ENCODE measurements around the gene TPRKB.
"Not testable (repeated sequence)": the region's sequence is repeated elsewhere in the genome, so short reads cannot be mapped to it uniquely, and the experiment has no call there.

The TPRKB gene

DNA sequence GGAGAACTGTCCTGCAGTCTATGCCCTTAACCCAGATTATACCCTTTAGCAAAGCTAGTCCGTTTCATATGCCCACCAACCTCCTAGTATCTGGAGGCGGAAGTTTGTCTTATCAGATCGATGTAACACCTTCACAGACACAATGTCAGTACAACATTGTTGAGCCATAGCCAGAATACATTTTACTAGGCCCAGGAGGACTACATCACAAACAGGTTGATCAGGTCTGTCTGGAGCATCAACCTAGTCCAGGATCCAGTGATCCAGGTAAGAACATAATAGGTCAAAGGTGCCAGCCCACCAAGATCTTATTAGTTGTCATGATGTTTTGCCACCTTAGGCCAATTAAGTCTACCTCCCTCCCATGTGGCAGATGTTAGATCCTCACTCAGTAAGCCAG is 2.0 kb upstream of the TPRKB start:
- DNase-seq: no peak

- no peak for DNase-seq
Measured at GRCh38 chr2:73736378-73736777, 767 bp downstream of the TPRKB start.

DNA sequence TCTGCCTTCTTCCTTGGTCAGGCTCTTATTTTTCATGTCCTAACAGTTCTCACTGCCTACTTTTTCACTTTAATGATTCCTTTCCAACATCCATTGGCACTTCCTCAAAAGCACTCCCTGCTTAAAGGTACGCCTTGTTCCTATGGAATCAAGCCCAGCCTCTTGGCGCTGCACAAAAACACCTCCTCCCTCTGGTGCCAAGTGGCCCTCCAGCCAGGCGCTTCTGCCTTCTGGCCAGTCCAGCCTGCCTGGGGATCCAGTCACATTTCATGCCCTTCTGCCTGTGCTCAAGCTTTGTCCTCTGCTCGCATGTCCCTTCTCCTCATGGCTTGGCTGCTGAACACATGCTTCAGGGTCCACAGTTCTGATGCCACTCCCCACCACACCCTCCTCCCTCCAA is 6.3 kb downstream of the TPRKB start:
- peak in 9 of 14 donors; percentile 4 to 98 (median 23) for DNase-seq

DNA sequence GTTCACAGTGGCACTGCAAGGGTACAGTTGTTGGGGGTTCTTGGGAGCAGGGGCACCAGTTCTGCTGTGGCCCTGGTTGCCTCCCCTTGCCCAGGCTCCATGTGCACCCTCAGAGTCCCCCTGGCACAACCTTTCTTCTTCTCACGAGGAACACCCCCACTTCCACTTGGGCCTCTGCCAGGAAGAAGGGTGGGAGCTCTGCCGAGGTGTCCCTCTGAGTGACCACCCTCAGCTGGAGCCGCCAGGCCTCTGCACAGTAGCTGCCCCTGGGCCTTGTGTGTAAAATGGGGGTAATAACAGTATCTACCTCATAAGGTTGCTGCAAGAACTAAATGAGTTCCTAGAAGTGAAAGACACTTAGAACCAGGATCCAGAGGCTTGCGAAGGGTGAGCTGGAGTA is 8.4 kb downstream of the TPRKB start:
- DNase-seq: no peak

GRCh38 chr2:73728043-73728442 is 9.1 kb downstream of the TPRKB start:
- no peak for DNase-seq

DNA sequence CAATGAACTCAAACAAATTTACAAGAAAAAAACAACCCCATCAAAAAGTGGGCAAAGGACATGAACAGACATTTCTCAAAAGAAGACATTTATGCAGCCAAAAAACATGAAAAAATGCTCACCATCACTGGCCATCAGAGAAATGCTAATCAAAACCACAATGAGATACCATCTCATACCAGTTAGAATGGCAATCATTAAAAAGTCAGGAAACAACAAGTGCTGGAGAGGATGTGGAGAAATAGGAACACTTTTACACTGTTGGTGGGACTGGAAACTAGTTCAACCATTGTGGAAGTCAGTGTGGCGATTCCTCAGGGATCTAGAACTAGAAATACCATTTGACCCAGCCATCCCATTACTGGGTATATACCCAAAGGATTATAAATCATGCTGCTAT is 10.5 kb downstream of the TPRKB start:
- not testable (repeated sequence) for DNase-seq

DNA sequence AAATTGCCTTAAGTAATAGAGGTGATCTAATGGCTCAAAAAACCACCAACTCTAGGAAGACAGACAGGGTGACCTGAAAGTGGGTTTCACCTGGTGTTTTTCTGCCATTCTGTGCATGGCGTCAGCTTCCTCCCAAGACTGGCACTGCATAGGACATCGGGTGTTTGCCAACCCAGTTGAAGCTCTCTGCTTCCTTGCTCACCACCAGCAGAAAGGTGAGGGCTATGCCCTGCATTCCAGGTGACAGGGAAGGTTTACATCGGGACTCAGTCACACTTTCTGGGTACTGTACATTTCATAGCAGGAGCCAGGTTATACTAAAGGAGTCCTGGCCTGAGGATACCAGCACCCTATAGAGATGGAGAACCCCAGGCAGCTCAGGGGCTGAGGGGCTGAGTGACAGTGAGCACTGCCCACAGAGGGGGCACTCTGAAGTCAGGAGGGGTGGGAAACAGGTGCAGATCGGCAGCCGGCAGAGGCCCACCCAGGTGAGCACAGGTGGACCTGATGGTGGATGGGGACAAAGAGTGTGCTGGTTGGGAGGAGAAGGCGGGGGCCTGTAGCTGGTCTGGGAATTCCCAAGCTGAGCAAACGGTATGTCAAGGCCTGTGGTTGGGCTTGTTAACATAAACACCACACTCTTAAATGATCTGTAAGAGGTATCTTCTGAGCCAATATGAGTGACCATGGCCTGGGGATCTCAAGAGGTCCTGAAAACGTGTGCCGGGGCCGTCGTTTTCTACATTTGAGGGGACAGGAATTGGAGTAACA is 18.1 kb downstream of the TPRKB start:
- no peak for DNase-seq

DNA sequence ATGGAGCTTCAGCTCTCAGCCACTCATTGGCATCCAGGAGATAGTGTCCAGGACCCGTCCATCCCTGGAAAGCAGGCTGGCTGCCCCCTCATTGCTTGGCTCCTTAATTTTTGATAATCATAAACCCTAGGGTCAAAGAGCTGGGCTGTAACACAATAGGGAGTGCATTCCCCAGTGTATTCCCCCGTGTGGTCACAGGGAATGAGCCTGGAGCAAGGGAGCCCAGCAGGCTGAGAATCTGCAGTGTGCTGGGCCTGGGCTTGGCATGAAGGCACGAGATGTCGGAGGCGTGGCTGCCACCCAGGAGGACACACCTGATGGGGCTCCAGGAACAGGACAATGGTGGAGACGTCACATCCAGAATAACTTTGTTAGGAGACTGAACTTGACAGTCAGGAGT is 18.7 kb downstream of the TPRKB start:
- no peak for DNase-seq

GRCh38 chr2:73717695-73718094 is 19.4 kb downstream of the TPRKB start:
- DNase-seq: not testable (repeated sequence)

GRCh38 chr2:73717251-73717606 is 19.9 kb downstream of the TPRKB start:
- no peak for DNase-seq

DNA sequence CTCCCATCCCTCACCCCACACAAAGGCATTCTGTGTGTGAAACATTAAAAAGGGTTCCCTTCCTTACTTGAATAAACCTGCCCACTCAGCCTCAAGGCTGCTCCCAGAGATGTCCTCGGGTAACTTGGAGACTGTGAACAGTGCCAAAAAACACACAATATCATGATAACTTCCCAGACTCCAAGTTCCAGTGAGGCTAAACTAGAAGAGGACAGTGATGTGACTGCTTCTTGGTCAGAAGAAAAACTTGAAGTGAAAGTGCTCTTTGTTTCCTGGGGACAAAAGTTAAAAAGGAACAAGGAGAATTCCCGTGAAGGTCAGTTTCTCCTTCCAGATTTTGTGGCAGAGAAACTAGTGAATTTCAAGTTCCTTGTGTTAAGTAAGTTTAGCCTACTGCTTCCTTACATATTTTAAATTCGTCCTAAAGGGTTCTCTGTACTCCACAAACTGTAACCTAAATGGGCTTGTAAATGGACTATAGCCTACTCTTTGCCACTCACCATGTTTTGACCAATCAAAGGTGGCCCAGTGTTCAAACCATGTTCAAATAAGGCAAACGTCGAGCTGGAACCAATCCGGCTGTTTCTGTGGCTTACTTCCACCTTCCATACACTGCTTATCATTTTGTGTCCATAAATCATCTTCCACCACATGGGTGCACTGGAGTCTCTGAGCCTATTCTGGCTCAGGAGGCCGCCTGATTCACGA is 20.4 kb downstream of the TPRKB start:
- no peak for DNase-seq

- DNase-seq: no peak
Measured at GRCh38 chr2:73714091-73714490, 23.1 kb downstream of the TPRKB start.

DNA sequence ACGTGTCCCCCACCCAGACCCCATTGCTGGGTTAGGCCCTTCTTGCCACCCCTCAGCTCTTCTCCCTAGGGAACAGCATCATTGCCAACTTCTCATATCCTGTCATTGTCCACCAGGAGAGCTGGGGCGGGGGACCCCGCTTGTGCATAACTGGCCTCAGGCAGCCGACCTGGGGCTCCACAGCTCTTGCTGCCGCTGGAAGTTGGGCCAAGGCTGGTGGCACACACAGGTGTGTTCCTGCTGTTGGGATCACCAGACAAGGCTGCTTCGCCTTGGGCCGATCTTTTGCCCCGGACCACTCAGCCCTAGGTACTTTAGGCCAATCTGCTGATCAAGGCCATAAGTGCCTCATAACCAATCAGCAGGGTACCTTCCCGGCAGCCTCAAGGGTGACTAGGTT is 28.6 kb downstream of the TPRKB start:
- no peak for DNase-seq

DNA sequence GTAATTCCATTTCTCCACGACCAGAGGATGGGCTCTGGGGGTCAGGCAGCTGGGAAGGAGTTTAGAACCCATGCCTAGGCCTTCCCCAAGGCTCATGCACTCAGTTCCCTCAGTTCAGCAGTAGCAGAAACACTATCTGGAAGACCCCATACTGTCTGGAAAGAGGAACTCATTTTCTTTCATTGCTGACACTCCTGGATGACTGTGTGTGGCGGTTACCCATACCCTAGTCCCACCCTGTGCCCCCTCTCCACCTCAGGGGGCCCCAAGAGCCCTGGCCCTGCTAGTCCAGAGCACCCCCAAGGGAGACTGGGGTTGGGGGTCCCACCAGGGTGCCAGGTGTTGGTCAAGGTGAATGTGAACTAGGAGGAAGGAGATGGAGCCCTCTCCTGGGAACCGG is 29.5 kb downstream of the TPRKB start:
- DNase-seq: no peak

- no peak for DNase-seq
Measured at GRCh38 chr2:73707058-73707457, 30.1 kb downstream of the TPRKB start.

GRCh38 chr2:73705091-73705490 is 32.1 kb downstream of the TPRKB start:
- DNase-seq: no peak

DNA sequence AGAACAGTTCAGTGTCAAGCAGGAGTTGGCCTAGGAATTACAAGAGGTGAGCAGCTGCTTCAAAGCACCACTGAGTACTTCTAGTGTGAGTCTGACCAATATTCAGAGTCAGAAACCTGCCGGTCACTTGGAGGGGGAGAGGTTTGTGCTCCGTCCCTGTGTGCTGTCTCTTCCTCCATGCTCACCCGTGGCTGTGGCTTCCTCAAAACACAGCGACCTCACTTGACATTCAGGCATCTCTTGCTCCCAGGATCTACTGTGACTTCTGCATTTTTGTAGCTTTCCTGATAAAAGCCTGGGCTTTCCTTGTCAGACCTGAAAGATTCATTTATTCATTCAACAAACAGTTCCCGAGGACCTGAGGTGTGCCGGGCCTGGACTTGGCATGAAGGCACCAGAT is 32.9 kb downstream of the TPRKB start:
- no peak for DNase-seq

DNA sequence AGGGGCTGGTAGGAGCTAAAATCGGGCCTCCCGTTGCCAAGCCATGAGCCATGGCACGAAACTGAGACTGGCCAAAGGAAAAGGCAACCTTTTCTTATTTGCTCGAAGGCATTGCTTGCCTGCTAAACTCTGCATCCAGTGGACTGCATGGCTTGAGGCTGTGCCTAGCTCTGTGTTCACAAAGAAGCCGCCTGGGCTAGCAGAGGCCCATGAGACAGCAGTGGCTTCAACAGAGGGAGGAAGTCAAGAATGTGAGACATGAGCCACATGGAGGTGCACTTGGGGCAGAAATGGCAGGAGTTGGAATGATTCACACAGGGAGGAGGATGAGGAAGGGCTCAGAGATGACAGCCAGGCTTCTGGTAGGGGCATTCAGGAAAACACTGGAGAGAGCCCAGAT is 33.5 kb downstream of the TPRKB start:
- no peak for DNase-seq

GRCh38 chr2:73702852-73703493 is 34.2 kb downstream of the TPRKB start:
- DNase-seq: not testable (repeated sequence)

GRCh38 chr2:73701968-73702665 is 35.0 kb downstream of the TPRKB start:
- no peak for DNase-seq

DNA sequence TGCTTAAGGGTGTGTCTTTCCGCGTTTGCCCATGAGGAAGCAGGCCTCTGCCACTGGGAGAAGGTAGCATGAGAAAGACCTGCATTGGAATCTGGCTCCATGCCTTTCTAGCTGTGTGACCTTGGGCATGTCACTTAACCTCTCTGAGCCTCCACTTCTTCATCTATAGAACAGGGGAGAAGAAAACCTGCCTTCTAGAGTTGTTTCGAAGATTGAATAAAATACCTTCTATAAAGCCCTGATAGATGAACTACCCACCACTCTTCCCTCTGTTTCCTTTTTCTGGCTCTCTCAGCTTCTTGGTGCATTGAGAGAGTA is 35.7 kb downstream of the TPRKB start:
- not testable (repeated sequence) for DNase-seq

DNA sequence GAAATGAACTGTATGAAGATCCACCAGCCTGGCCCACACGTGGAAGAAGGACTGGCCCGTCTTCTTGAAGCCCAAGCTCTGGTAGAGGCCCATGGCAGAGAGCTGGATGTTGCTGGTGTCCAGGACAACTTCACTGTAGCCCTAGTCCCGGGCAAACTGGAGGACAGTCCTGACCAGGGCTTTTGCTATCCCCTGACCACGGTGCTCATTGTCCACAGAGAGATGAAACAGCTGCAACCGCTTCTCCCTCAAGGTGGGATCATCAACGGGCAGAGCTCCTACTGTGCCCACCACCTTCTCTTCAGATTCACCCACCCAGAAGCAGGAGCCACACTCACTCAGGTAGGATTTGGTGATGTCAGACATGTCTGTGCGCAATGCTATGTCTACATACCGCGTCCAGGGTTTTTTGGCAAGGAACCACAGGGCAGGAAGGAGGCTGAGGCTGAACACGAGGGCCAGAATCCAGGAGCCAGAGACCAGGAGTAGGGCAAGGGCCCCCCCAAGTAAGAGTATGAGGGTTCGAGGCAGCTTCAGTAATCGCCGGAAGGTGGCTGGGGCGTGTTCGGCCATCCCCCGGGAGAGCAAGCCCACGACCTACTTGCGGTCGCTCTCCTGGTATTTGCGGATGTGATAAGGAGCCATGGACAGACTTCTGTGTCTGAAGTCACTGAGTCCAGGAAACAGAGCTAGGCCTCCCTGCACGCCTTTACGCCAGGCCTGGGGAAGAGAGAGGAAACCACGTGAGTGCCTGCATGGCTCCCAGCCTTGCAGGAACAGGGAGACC is 36.3 kb downstream of the TPRKB start:
- no peak for DNase-seq

Measured in C1 segment of cervical spinal cord (tissue), 14 donors.